H54 (cell line): Measurements from ENCODE around the gene USP40.

ENCODE experiments used
- DNase-seq: peaks from one replicate; pipeline ENCODE4 v3.0.0; 2011; ENCODE audit warnings: low spot score, mixed read lengths; ENCODE audit not compliant: insufficient read length
- FAIRE-seq: peaks from 3 replicates; lab custom pipeline; 2011; peaks lifted over from hg19 to GRCh38; lab: Jason Lieb, UNC
- POLR2A ChIP-seq: IDR thresholded peaks from 2 replicates; pipeline ENCODE4 v1.6.1; 2011; ENCODE audit warnings: low read depth, mild to moderate bottlenecking, low read length

The USP40 gene

GRCh38 chr2:233439191-233439590, 127.4 kb downstream of the USP40 start:
- DNase-seq (no peak), FAIRE-seq (no peak)
- TF ChIP-seq POLR2A, result no peak

- DNase-seq (no peak), FAIRE-seq (no peak)
- TF ChIP-seq POLR2A, result no peak
These were observed 127.9 kb downstream of the USP40 start for GRCh38 chr2:233438573-233439147.

- no peak for FAIRE-seq
- TF ChIP-seq POLR2A, result no peak
- no peak for DNase-seq
These were observed 129.1 kb downstream of the USP40 start for GRCh38 chr2:233437439-233437955.

- DNase-seq (no peak), FAIRE-seq (no peak)
- no peak for TF ChIP-seq POLR2A
These were observed 129.7 kb downstream of the USP40 start for GRCh38 chr2:233436691-233437438.

- DNase-seq, result no peak
- TF ChIP-seq POLR2A, result no peak
- FAIRE-seq, result no peak
These were observed 130.4 kb downstream of the USP40 start for GRCh38 chr2:233436191-233436581.

GRCh38 chr2:233435436-233436190, 131.0 kb downstream of the USP40 start:
- DNase-seq (no peak), FAIRE-seq (no peak)
- TF ChIP-seq POLR2A, result no peak

GRCh38 chr2:233434666-233435330, 131.8 kb downstream of the USP40 start:
- DNase-seq (no peak), FAIRE-seq (no peak)
- TF ChIP-seq POLR2A, result no peak

- DNase-seq (no peak), FAIRE-seq (no peak)
- TF ChIP-seq POLR2A, result no peak
These were observed 132.8 kb downstream of the USP40 start for GRCh38 chr2:233433794-233434193.

- FAIRE-seq, result no peak
- no peak for TF ChIP-seq POLR2A
- DNase-seq, result no peak
These were observed 133.6 kb downstream of the USP40 start for GRCh38 chr2:233433029-233433428.

- no peak for TF ChIP-seq POLR2A
- no peak for FAIRE-seq
- no peak for DNase-seq
These were observed 135.9 kb downstream of the USP40 start for GRCh38 chr2:233430651-233431050.

GRCh38 chr2:233430081-233430480, 136.5 kb downstream of the USP40 start:
- no peak for TF ChIP-seq POLR2A
- peak; percentile 50 for FAIRE-seq
- no peak for DNase-seq

- no peak for DNase-seq
- FAIRE-seq, result no peak
- TF ChIP-seq POLR2A, result no peak
These were observed 137.2 kb downstream of the USP40 start for GRCh38 chr2:233429175-233429897.

- no peak for TF ChIP-seq POLR2A
- DNase-seq, result no peak
- no peak for FAIRE-seq
These were observed 138.1 kb downstream of the USP40 start for GRCh38 chr2:233428438-233428837.
